HCT116 (cell line): Measurements from ENCODE around the gene PREPL. TPM values are rescaled to one million over a fixed set of nuclear protein-coding genes. Genes with fewer than 3 reads are reported as not detected.

Experiments used
- ATAC-seq: fragments of 200-7000 bp; cut with Tn5 transposase; 2 replicates; pipeline ENCODE4 v1.9.1; 2020; ENCODE audit warnings: mild to moderate bottlenecking, moderate library complexity
- BruUV-seq: library from RNA; stranded (reverse); fragments of 400-500 nt; replicated peaks from 2 replicates; lab custom pipeline; 2021; lab: Mats Ljungman, UMichigan
- CTCF ChIA-PET: fragments of 300-600 bp; sonication (Branson Sonifier 250); formaldehyde crosslinking; loops from one replicate; lab custom pipeline; 2021; ENCODE audit warnings: antibody characterized with exemption; lab: Charles Lee
- POLR2A ChIA-PET: fragments of 300-600, 350-600 bp; sonication (Branson Sonifier 250); formaldehyde crosslinking; loops from one replicate; lab custom pipeline; 2021; ENCODE audit warnings: antibody characterized with exemption; lab: Charles Lee
- RAD21 ChIA-PET, 2 experiments: fragments of 300-600 bp; sonication (Branson Sonifier 250); formaldehyde crosslinking; loops; one replicate each; lab custom pipeline; 2023; ENCODE audit warnings: low total read pairs in 2 of 2; ENCODE audit not compliant: uncharacterized antibody in 2 of 2, unreplicated experiment in 2 of 2, low non-redundant PET in 1 of 2; lab: Charles Lee
- DNase-seq: peaks from one replicate; pipeline ENCODE4 v3.0.0-alpha.2; 2010; ENCODE audit warnings: low read depth, low spot score
- H2AFZ ChIP-seq: fragments of 200-600 bp; shearing (Covaris generic), sonication (generic); 2 replicates; pipeline ENCODE4 v1.6.1; 2017; ENCODE audit warnings: low read depth, mixed run types, mixed read lengths, antibody characterized with exemption, low read length; ENCODE audit not compliant: poor library complexity, severe bottlenecking
- H3K27ac ChIP-seq: 2 replicates; pipeline ENCODE4 v1.5.1; 2012; ENCODE audit warnings: low read depth, low read length
- H3K27me3 ChIP-seq: fragments of 200-600 bp; sonication (generic); 2 replicates; pipeline ENCODE4 v1.6.1; 2016; ENCODE audit warnings: mixed run types, low read length, mixed read lengths; ENCODE audit not compliant: insufficient read depth
- H3K36me3 ChIP-seq, 2 experiments: fragments of 200-500 bp in 1 of 2; fragments of 200-600 bp in 1 of 2; sonication (Bioruptor generic) in 1 of 2; sonication (generic) in 1 of 2; 2 replicates each; pipeline versions ENCODE4 v1.5.1 to v1.6.1; 2014 to 2016; ENCODE audit warnings: low read length in 2 of 2, inconsistent platforms in 1 of 2, mixed read lengths in 1 of 2, mixed run types in 1 of 2; ENCODE audit not compliant: insufficient read depth in 2 of 2, control insufficient read depth in 1 of 2
- H3K4me1 ChIP-seq, 2 experiments: fragments of 200-600 bp in 1 of 2; sonication (generic) in 1 of 2; 2 replicates each; pipeline versions ENCODE4 v1.5.1 to v1.6.1; 2012 to 2017; ENCODE audit warnings: low read length in 2 of 2, inconsistent platforms in 1 of 2, mild to moderate bottlenecking in 1 of 2, mixed read lengths in 1 of 2, mixed run types in 1 of 2, moderate library complexity in 1 of 2; ENCODE audit not compliant: insufficient read depth in 2 of 2, control insufficient read depth in 1 of 2
- H3K4me2 ChIP-seq: fragments of 200-600 bp; sonication (generic); 2 replicates; pipeline ENCODE4 v1.6.1; 2017; ENCODE audit warnings: mixed run types, low read length, mixed read lengths
- H3K4me3 ChIP-seq, 2 experiments: fragments of 200-600 bp in 1 of 2; sonication (generic) in 1 of 2; replicated peaks in 1 of 2; 2 replicates each; pipeline ENCODE4 v1.5.1; 2011 to 2016; ENCODE audit warnings: low read length in 2 of 2, control low read depth in 1 of 2, low read depth in 1 of 2, mild to moderate bottlenecking in 1 of 2, mixed read lengths in 1 of 2, mixed run types in 1 of 2
- H3K79me2 ChIP-seq: fragments of 200-600 bp; sonication (generic); 2 replicates; pipeline ENCODE4 v1.6.1; 2017; ENCODE audit warnings: mild to moderate bottlenecking, mixed run types, low read length, moderate library complexity, mixed read lengths; ENCODE audit not compliant: insufficient read depth
- H3K9ac ChIP-seq: fragments of 200-600 bp; sonication (generic); 2 replicates; pipeline ENCODE4 v1.6.1; 2016; ENCODE audit warnings: low read length, mixed read lengths
- H3K9me2 ChIP-seq: fragments of 200-600 bp; sonication (generic), shearing (Covaris generic); 2 replicates; pipeline ENCODE4 v1.6.1; 2017; ENCODE audit warnings: mixed run types, mild to moderate bottlenecking, moderate library complexity; ENCODE audit not compliant: insufficient read depth
- H3K9me3 ChIP-seq, 2 experiments: fragments of 200-500 bp in 1 of 2; fragments of 200-600 bp in 1 of 2; sonication (Bioruptor generic) in 1 of 2; sonication (generic) in 1 of 2; 2 replicates each; pipeline ENCODE4 v1.6.1; 2014 to 2017; ENCODE audit warnings: low read length in 2 of 2, mixed read lengths in 2 of 2, inconsistent platforms in 1 of 2, low read depth in 1 of 2, mild to moderate bottlenecking in 1 of 2, mixed run types in 1 of 2, moderate library complexity in 1 of 2; ENCODE audit not compliant: control insufficient read depth in 1 of 2, insufficient read depth in 1 of 2
- H4K20me1 ChIP-seq: fragments of 200-600 bp; sonication (generic), shearing (Covaris generic); 2 replicates; pipeline ENCODE4 v1.6.1; 2017; ENCODE audit warnings: mixed run types, mild to moderate bottlenecking, moderate library complexity; ENCODE audit not compliant: insufficient read depth
- CEBPB ChIP-seq: IDR thresholded peaks from 2 replicates; pipeline ENCODE4 v1.6.1; 2012; ENCODE audit warnings: low read depth
- ELF1 ChIP-seq: IDR thresholded peaks from 2 replicates; pipeline ENCODE4 v1.6.1; 2012; ENCODE audit warnings: low read depth, borderline replicate concordance
- EZH2 ChIP-seq: fragments of 200-600 bp; sonication (generic); IDR thresholded peaks from 2 replicates; pipeline ENCODE4 v1.6.1; 2017; ENCODE audit warnings: antibody characterized with exemption, mixed run types
- EZH2phosphoT487 ChIP-seq: fragments of 200-600 bp; IDR thresholded peaks from 2 replicates; pipeline ENCODE4 v1.6.1; 2018; ENCODE audit warnings: antibody characterized with exemption, borderline replicate concordance
- FOSL1 ChIP-seq: IDR thresholded peaks from 2 replicates; pipeline ENCODE4 v1.6.1; 2012; ENCODE audit warnings: low read depth
- JUND ChIP-seq: IDR thresholded peaks from 2 replicates; pipeline ENCODE4 v1.6.1; 2012
- POLR2A ChIP-seq: IDR thresholded peaks from 2 replicates; pipeline ENCODE4 v1.7.0; 2011; ENCODE audit warnings: borderline replicate concordance; ENCODE audit not compliant: insufficient read depth, insufficient read length; ENCODE audit errors: extremely low read depth
- SRF ChIP-seq: IDR thresholded peaks from 2 replicates; pipeline ENCODE4 v1.6.1; 2012; ENCODE audit warnings: low read depth
- TCF7L2 ChIP-seq: IDR thresholded peaks from 2 replicates; pipeline ENCODE4 v1.7.0; 2011; ENCODE audit warnings: borderline replicate concordance, inconsistent platforms; ENCODE audit not compliant: insufficient read depth, insufficient read length; ENCODE audit errors: extremely low read depth
- ZNF274 ChIP-seq: fragments of 200-500 bp; sonication (Bioruptor generic); IDR thresholded peaks from 2 replicates; pipeline ENCODE4 v1.6.1; 2014; ENCODE audit warnings: mild to moderate bottlenecking, low read depth, low read length, inconsistent platforms
- intact Hi-C: fragments of 100-400 bp; cut with micrococcal nuclease; formaldehyde crosslinking; loops from 2 replicates; pipeline ENCODE4 v1.10.0; 2022
- total RNA-seq: library from RNA; stranded (reverse); gene quantifications from one replicate; pipeline ENCODE4 v1.2.1, GENCODE V29; 2021; ENCODE audit not compliant: unreplicated experiment

PREPL gene
- total RNA-seq, 1 experiment from 2014 or later = 31.1 TPM

GRCh38 chr2:44286884-44287638, 74.2 kb downstream of the PREPL start:
- ATAC-seq (no peak), DNase-seq (no peak)
- H3K27ac ChIP-seq = no peak overlapping the region
- ChIA-PET POLR2A (no interaction called here), RAD21 (no interaction called here), CTCF (no interaction called here)
- H2AFZ ChIP-seq = no peak overlapping the region
- no peak overlapping the region for H3K4me3 ChIP-seq
- H3K79me2 ChIP-seq = no peaks in the 10 kb centered on the region
- no peak for TF ChIP-seq JUND
- no peak for TF ChIP-seq FOSL1
- H3K4me2 ChIP-seq = no peak overlapping the region
- no TSS peak for BruUV-seq
- intact Hi-C loops = no loop called here
- H3K27me3 ChIP-seq = no peaks in the 10 kb centered on the region
- no peaks in the 10 kb centered on the region for H3K36me3 ChIP-seq
- peaks cover 10 to 14% of the 10 kb centered on the region in 2 experiments for H3K4me1 ChIP-seq
- H3K9ac ChIP-seq = no peak overlapping the region
- no peaks in the 10 kb centered on the region for H4K20me1 ChIP-seq
- no peaks in the 10 kb centered on the region for H3K9me3 ChIP-seq
- H3K9me2 ChIP-seq = no peaks in the 10 kb centered on the region

- intact Hi-C loops = no loop called here
- RAD21 ChIA-PET = no interaction called here
- H2AFZ ChIP-seq = no peak overlapping the region
Measured at GRCh38 chr2:44286119-44286883, 75.0 kb downstream of the PREPL start.

More at GRCh38 chr2:44286119-44286883, 75.0 kb downstream of the PREPL start:
- Histone ChIP-seq H3K27ac (no peak overlapping the region), H3K27me3 (no peaks in the 10 kb centered on the region), H3K36me3 (no peaks in the 10 kb centered on the region), H3K9ac (no peak overlapping the region), H3K9me2 (no peaks in the 10 kb centered on the region), H3K79me2 (no peaks in the 10 kb centered on the region), H3K4me3 (no peak overlapping the region), H4K20me1 (no peaks in the 10 kb centered on the region), H3K4me2 (no peak overlapping the region), H3K9me3 (no peaks in the 10 kb centered on the region), H3K4me1 (peaks cover 4 to 6% of the 10 kb centered on the region in 2 experiments)
- TF ChIP-seq EZH2phosphoT487 (no peak), SRF (no peak), EZH2 (no peak), TCF7L2 (no peak), FOSL1 (no peak), POLR2A (no peak), CEBPB (no peak), ZNF274 (no peak), ELF1 (no peak)
- ATAC-seq (no peak), DNase-seq (no peak)
- ChIA-PET CTCF (no interaction called here), POLR2A (no interaction called here)
- BruUV-seq = no TSS peak
